Right lung (tissue), 5 donors: ENCODE measurements around the gene GPR153. TPM values are rescaled to one million over a fixed set of nuclear protein-coding genes. Genes with fewer than 3 reads are reported as not detected.
"Not testable (repeated sequence)": the region's sequence is repeated elsewhere in the genome, so short reads cannot be mapped to it uniquely, and the experiment has no call there.

Source experiments
- DNase-seq, 2 donors: peaks; one replicate each; pipeline ENCODE4 v3.0.0-alpha.2; 2013
- polyA plus RNA-seq, 5 donors: library from polyadenylated mRNA; unstranded; fragments of 120-200 nt; gene quantifications; one replicate each; pipeline versions ENCODE4 v1.2.1 to v1.2.3, GENCODE V29; 2013; ENCODE audit warnings: inconsistent platforms in 1 of 5, low replicate concordance in 1 of 5; ENCODE audit not compliant: insufficient read length in 5 of 5, insufficient read depth in 1 of 5

Gene GPR153
- polyA plus RNA-seq, 5 donors = 12.0 to 37.0 (median 15.3) TPM

- no peak for DNase-seq
Measured at GRCh38 chr1:6235296-6235677, 25.6 kb downstream of the GPR153 start.

GRCh38 chr1:6234502-6235295 lies 26.2 kb downstream of the GPR153 start:
- no peak for DNase-seq

GRCh38 chr1:6233376-6233775 lies 27.5 kb downstream of the GPR153 start:
- DNase-seq = no peak

GRCh38 chr1:6225651-6226050 lies 35.2 kb downstream of the GPR153 start:
- DNase-seq = no peak

GRCh38 chr1:6224718-6225117 lies 36.2 kb downstream of the GPR153 start:
- DNase-seq = no peak

- DNase-seq = no peak
Measured at GRCh38 chr1:6223617-6224016, 37.3 kb downstream of the GPR153 start.

GRCh38 chr1:6222636-6223035 lies 38.3 kb downstream of the GPR153 start:
- no peak for DNase-seq

- DNase-seq = no peak
Measured at GRCh38 chr1:6221210-6221784, 39.6 kb downstream of the GPR153 start.

- DNase-seq = no peak
Measured at GRCh38 chr1:6220236-6220635, 40.7 kb downstream of the GPR153 start.

- DNase-seq = not testable (repeated sequence)
Measured at GRCh38 chr1:6219641-6220040, 41.3 kb downstream of the GPR153 start.

- DNase-seq = no peak
Measured at GRCh38 chr1:6218375-6219164, 42.3 kb downstream of the GPR153 start.

- no peak for DNase-seq
Measured at GRCh38 chr1:6212193-6212959, 48.5 kb downstream of the GPR153 start.

GRCh38 chr1:6211731-6212130 lies 49.2 kb downstream of the GPR153 start:
- no peak for DNase-seq

GRCh38 chr1:6210591-6211355 lies 50.1 kb downstream of the GPR153 start:
- DNase-seq = no peak

- no peak for DNase-seq
Measured at GRCh38 chr1:6209661-6210580, 51.0 kb downstream of the GPR153 start.

GRCh38 chr1:6208723-6209660 lies 51.9 kb downstream of the GPR153 start:
- DNase-seq = no peak

GRCh38 chr1:6207921-6208320 lies 53.0 kb downstream of the GPR153 start:
- no peak for DNase-seq

GRCh38 chr1:6207075-6207885 lies 53.6 kb downstream of the GPR153 start:
- no peak for DNase-seq
